NCI-H510A (cell line): ENCODE data around the gene VGLL2.
"Not testable (repeated sequence)": the region's sequence is repeated elsewhere in the genome, so short reads cannot be mapped to it uniquely, and the experiment has no call there.

Experiments used
- DNase-seq: peaks from one replicate; lab custom pipeline; 2025; lab: John Stamatoyannopoulos, UW

Gene VGLL2

GRCh38 chr6:117265410-117266256 is at the start of gene VGLL2:
VGLL2 (plus strand) TSS chr6:117265558; CDS start chr6:117265764, 206 bp downstream.
- no peak for DNase-seq

GRCh38 chr6:117222861-117223260 is 42.5 kb upstream of the VGLL2 start:
- no peak for DNase-seq

- no peak for DNase-seq
Measured at GRCh38 chr6:117226778-117227177, 38.6 kb upstream of the VGLL2 start.

GRCh38 chr6:117227245-117227962 is 38.0 kb upstream of the VGLL2 start:
- no peak for DNase-seq

GRCh38 chr6:117228202-117228601 is 37.2 kb upstream of the VGLL2 start:
- no peak for DNase-seq

- DNase-seq: no peak
Measured at GRCh38 chr6:117229870-117230269, 35.5 kb upstream of the VGLL2 start.

GRCh38 chr6:117231466-117231865 is 33.9 kb upstream of the VGLL2 start:
- no peak for DNase-seq

- DNase-seq: no peak
Measured at GRCh38 chr6:117232196-117232595, 33.2 kb upstream of the VGLL2 start.

GRCh38 chr6:117233145-117233544 is 32.2 kb upstream of the VGLL2 start:
- DNase-seq: no peak

GRCh38 chr6:117237561-117237960 is 27.8 kb upstream of the VGLL2 start:
- DNase-seq: no peak

GRCh38 chr6:117244571-117244970 is 20.8 kb upstream of the VGLL2 start:
- not testable (repeated sequence) for DNase-seq

GRCh38 chr6:117244979-117245378 is 20.4 kb upstream of the VGLL2 start:
- not testable (repeated sequence) for DNase-seq

- DNase-seq: no peak
Measured at GRCh38 chr6:117253785-117254184, 11.6 kb upstream of the VGLL2 start.

GRCh38 chr6:117262799-117263198 is 2.6 kb upstream of the VGLL2 start:
- no peak for DNase-seq

GRCh38 chr6:117263353-117263927 is 1.9 kb upstream of the VGLL2 start:
- DNase-seq: no peak

GRCh38 chr6:117264369-117264691 is 1.0 kb upstream of the VGLL2 start:
- DNase-seq: no peak

GRCh38 chr6:117264692-117265409 is 507 bp upstream of the VGLL2 start:
- no peak for DNase-seq

GRCh38 chr6:117266257-117267053 is 1.1 kb downstream of the VGLL2 start:
- DNase-seq: no peak

- no peak for DNase-seq
Measured at GRCh38 chr6:117267054-117267347, 1.6 kb downstream of the VGLL2 start.

- DNase-seq: no peak
Measured at GRCh38 chr6:117267766-117268534, 2.6 kb downstream of the VGLL2 start.

- no peak for DNase-seq
Measured at GRCh38 chr6:117268924-117269323, 3.6 kb downstream of the VGLL2 start.
